HG03378 (cell line): ENCODE measurements around the gene PRDM16.

Experiments
- ATAC-seq: cut with Tn5 transposase; IDR thresholded peaks from one replicate; pipeline ENCODE4 v1.9.1; 2021; ENCODE audit warnings: mild to moderate bottlenecking, moderate library complexity; ENCODE audit not compliant: unreplicated experiment

PRDM16 gene

DNA sequence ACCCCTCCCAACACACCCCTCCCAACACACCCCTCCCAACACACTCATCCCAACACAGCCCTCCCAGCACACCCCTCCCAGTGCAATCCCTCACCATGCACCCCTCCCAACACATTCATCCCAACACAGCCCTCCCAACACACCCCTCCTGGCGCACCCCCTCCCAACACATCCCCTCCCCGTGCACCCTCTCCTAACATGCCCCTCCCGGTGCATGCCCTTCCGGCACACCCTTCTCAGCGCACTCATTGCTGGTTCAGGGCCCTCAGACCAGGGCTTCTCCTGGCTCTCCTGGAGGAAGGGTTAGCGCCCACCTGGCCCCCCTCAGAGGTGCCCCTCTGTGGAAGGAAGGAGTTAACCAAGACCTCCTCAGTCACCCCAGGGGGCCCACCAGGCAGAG lies 310.9 kb downstream of the PRDM16 start:
- ATAC-seq, result no peak

DNA sequence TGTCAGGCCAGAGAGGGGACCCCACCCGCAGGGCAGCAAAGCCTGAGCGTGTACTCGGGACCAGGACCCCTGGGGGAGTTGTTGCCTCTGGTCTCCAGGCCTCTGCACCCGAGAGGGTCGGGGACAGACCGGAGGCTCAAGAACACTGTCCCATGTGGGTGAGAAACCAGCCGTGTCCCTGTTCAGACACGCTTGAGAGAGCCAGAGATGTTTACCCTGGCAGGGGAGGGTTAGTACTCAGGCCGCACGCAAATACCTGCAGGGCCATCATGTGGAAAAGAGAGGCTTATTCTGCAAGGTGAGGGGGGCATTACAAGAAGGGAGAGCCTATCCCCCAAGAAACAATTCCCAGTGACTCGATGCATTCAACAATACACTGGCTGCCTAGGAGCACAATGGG lies 311.5 kb downstream of the PRDM16 start:
- no peak for ATAC-seq

DNA sequence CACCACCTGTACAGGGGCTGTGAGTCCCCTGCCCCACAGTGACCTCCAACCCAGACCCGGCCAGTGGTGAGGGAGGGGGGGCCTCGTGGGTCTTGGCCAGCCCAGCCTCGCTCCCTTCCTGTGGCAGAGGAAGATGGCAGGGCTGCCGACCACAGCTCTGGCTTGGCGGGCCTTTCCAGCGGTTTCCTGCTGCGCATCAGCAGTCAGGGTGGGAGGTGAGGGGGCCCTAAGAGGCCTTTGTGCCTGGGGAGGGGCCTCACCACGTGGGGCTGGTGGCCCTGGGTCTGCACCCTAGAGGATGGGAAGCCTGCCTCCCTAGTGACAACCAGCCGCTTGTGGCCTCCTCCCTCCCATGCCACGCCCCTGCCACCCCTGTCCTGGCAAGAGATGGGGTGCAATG lies 312.9 kb downstream of the PRDM16 start:
- no peak for ATAC-seq

GRCh38 chr1:3382326-3383057 lies 313.5 kb downstream of the PRDM16 start:
- ATAC-seq, result no peak

- no peak for ATAC-seq
Measured at GRCh38 chr1:3383679-3384078, 314.7 kb downstream of the PRDM16 start.

DNA sequence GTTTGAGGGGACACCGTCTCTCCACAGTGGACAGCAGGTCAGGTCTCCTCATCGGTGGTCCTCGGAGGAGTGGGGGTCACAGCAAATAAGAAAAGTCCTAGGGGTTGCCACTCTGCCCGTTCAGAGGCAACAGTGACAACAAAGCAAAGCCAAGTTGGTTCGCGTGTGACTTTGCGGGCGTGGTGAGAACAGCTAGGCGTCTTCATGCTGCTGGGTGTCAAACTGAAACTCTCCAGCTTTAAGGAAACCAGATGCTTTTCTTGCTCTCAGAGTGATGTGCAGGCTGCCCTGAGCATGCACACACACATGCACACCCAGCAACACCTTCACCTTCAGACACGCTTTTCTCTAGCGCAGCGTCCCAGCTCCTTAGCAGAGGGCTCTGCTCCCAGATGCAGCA lies 315.4 kb downstream of the PRDM16 start:
- no peak for ATAC-seq

DNA sequence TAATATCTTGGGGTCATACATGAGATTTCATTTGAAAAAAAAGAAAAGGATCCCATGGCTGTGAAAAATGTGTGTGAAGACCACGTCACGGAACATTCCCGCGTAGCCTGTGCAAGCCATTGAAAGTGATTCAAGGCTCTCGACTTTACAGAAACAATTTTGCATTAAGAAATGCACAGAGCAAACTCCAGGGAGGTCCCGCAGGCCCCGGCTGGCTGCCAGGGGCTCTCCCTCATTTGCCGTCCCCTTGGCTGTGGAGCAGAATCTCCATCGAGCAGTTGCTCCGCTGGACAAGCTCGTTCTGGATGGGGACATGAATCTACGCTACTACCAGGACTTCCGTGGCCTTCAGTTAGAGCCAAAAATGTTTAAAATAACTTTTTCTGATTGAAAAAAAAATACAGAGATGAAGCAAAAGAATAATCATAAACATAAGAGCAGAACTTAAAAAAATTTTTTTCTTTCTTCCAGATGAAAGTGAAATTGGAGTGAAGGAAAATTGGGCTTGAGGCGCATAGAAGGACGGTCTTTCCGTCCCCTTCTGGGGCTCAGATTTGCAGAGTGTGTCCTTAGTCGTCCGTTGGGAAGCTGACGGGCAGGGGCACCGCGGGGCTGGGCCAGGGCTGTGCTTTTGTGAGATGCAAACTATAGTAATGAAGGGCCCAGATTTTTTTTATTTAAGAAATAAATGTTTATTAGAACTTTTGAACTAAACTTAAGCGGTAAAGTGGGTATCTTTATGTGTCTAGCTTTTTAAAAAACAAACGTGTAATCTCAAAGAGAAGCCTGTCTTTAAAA lies 317.4 kb downstream of the PRDM16 start:
- ATAC-seq, result no peak

DNA sequence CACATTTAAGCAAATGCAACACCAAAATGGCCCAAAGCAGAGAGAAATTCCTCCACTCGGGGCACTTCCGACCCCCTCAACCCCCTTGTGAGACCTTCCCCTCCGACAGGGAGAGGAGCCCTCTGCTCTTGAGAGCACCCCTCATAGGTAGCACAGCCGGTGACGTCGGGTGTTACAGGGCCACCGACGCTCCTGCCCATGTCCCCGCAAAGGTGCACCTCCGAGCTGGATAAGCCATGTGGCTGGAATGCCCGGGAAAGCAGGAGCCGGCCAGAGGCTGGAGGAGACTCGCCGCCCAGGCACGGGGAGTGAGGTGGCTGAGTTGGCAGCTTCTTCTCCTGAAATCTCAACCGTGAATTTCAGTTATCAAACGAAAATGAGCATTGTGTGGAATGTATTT lies 318.4 kb downstream of the PRDM16 start:
- ATAC-seq, result no peak

- no peak for ATAC-seq
Measured at GRCh38 chr1:3389093-3389833, 320.3 kb downstream of the PRDM16 start.

GRCh38 chr1:3390291-3390690 lies 321.3 kb downstream of the PRDM16 start:
- no peak for ATAC-seq

DNA sequence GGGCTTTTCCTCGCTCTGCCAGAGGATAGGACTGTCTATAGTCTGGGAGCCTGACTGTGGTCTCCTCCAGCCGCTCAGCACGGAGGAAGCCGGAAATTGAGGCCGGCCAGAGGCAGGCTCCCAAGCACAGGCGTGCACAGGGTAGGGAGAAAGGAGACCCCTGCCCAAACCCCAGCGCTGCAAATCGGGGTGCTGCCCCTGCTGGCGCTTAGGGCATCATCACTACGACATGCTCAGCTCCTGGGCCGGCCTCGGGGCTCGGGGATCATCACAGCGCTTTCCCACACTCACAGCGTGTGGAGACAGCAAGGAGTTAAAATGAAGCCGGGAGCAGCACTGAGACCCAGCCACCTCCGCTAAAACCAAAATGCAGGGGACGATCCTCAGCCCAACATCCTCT lies 322.7 kb downstream of the PRDM16 start:
- no peak for ATAC-seq

- ATAC-seq, result no peak
Measured at GRCh38 chr1:3393024-3393986, 324.3 kb downstream of the PRDM16 start.

DNA sequence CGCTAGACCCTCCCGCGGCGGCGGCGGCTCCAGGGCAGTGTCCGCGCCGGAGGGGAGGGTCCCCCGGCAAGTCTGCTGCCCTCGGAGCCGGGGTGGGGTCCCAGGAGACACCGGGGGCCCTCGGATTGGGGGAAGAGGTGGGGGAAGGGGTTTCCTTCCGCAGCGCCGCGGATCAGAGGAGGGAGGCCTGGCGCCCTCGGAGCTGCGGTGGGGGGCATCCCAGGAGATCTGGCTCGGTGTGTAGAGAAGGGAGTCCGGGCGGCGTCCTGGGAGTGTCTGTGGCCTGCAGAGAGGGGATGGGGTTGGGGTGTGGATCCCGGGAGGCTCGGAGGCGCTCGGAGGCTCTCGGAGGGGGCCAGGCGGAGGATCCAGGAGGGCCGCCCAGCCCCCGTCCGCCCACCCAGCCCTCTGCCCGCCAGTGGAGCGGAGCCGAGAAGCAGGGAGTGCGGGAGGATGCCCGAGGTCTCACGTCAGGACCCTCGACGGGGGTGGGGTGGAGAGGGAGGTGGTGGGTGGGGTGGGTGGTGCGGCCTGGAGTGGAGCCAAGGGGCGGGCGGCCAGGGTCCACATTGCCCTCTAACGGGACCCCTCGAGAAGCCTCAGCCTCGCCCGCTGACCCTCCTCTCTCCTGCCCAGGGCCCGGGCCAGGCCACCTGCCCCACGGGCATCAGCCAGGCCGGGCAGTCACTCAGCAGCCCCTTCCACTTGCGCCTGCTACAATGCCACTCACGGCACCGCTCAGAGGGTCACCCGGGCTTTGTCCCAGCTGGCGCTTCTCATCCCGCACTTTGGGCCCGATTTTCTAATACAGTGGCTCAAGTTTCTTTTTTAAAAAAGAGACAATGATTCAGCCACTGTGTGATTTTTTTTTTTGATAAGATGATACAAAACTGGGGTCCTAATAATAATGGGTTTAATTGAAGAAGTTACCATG lies 325.3 kb downstream of the PRDM16 start:
- no peak for ATAC-seq

DNA sequence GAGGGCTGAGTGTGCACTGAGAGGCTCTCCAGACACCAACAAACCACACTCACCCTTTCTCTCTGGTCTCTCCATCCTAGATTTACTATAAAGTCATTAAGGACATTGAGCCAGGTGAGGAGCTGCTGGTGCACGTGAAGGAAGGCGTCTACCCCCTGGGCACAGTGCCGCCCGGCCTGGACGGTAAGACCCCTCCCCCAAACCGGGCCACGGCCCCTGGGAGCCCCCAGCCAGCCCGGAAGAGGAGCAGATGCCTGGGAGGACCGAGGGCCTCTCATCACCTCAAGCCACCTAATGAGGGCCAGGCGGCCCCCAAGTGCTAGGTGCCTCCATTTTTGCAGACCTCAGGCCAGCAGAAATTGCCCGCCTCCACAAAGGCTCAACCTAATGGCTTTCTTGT lies 327.4 kb downstream of the PRDM16 start:
- no peak for ATAC-seq

DNA sequence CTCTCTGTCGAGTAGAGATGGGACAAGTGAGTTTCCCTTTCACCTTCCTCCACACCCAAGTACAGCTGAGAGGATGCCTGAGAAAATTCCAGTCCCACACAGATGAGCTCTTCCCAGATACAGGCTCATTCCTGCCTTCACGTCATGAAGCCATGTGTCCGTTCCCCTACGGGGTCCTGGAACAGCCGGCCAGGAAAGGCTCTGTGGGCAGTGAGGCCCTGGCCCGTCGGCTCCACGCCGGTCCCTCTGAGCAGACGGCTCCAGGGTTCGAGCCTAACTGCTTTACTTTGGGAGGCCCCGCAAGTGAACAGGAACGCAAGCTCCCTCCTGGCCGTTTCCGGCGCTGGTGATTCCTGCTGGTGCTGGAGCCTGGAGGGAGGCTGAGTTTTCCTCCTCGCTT lies 328.3 kb downstream of the PRDM16 start:
- no peak for ATAC-seq

DNA sequence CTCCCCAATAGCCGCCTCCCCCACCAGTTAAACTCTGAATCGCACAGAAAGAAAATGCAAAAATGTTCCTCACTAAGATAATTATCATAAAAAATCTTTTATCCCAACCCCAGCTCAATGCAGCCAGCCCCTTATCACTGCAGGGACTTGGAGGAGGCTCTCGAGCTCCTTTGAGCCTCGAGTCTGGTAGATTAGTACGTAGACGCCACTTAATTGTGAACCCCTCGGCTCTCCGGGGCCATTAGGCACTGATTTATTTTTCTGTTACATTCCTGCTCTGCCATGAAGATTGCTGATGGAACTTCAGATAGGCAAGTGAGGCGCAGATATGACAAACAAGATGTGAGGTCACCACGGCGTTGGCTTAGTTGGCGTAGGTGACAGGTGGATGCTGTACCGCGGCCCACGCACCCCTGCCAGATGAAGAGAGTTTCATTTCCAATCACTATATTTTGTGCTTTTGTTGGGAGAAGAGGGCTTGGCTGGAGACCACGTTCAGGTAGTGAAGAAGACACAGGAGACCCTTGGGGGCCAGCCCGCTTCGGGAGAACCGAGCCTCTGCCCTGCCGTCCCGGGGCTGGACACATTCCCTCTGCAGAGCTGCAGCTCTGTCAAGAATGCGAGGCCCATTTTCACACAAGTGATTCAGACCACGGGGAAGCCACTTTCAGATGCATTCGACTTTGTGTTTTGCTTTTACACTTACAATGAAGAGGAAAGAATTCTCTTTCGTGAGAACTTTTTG lies 329.6 kb downstream of the PRDM16 start:
- ATAC-seq, result no peak

- no peak for ATAC-seq
Measured at GRCh38 chr1:3399732-3400131, 330.7 kb downstream of the PRDM16 start.

- no peak for ATAC-seq
Measured at GRCh38 chr1:3401585-3402257, 332.7 kb downstream of the PRDM16 start.
